C4-2B (cell line): ENCODE results near the gene PRR20G.

Experiments used
- H3K27ac ChIP-seq: fragments of 450-650 bp; 2 replicates; pipeline ENCODE4 v1.5.1; 2017
- CTCF ChIP-seq: fragments of 450-650 bp; conservative IDR thresholded peaks from 2 replicates; pipeline ENCODE4 v1.5.1; 2017; ENCODE audit warnings: mild to moderate bottlenecking
- ZFX ChIP-seq: fragments of 450-650 bp; IDR thresholded peaks from 2 replicates; pipeline ENCODE4 v1.6.1; 2017

Gene PRR20G

GRCh38 chr3:127252446-127252845 is 35.4 kb downstream of the PRR20G start:
- H3K27ac ChIP-seq, result no peak overlapping the region
- TF ChIP-seq CTCF (no peak), ZFX (no peak)

GRCh38 chr3:127250032-127250431 is 37.8 kb downstream of the PRR20G start:
- H3K27ac ChIP-seq, result no peak overlapping the region
- TF ChIP-seq ZFX (no peak), CTCF (no peak)

- TF ChIP-seq CTCF, result no peak
- TF ChIP-seq ZFX, result no peak
- H3K27ac ChIP-seq, result no peak overlapping the region
Measured at GRCh38 chr3:127247292-127247691, 40.6 kb downstream of the PRR20G start.

- TF ChIP-seq ZFX, result no peak
- no peak for TF ChIP-seq CTCF
- no peak overlapping the region for H3K27ac ChIP-seq
Measured at GRCh38 chr3:127238602-127239001, 49.2 kb downstream of the PRR20G start.

GRCh38 chr3:127237835-127238234 is 50.0 kb downstream of the PRR20G start:
- TF ChIP-seq ZFX (no peak), CTCF (no peak)
- no peak overlapping the region for H3K27ac ChIP-seq

- TF ChIP-seq CTCF (no peak), ZFX (no peak)
- H3K27ac ChIP-seq, result no peak overlapping the region
Measured at GRCh38 chr3:127235706-127236105, 52.1 kb downstream of the PRR20G start.

GRCh38 chr3:127234778-127235177 is 53.1 kb downstream of the PRR20G start:
- no peak overlapping the region for H3K27ac ChIP-seq
- TF ChIP-seq ZFX, result no peak
- TF ChIP-seq CTCF, result no peak
